A549 (cell line): ENCODE results near the gene ADAM19. TPM values are rescaled to one million over a fixed set of nuclear protein-coding genes. Genes with fewer than 3 reads are reported as not detected.

ENCODE experiments used
- ATAC-seq, 2 experiments: fragments of 200-7000 bp in 1 of 2; fragments of >200 bp in 1 of 2; cut with Nextera tagmentation in 1 of 2; cut with Tn5 transposase in 1 of 2; 3 replicates each; pipeline versions ENCODE4 v1.8.0 to v1.9.1; 2018 to 2020; ENCODE audit warnings: mild to moderate bottlenecking in 1 of 2, moderate library complexity in 1 of 2
- CTCF ChIA-PET: fragments of 300-600 bp; sonication (Branson Sonifier 250); formaldehyde crosslinking; extraction: SDS; loops from one replicate; lab custom pipeline; 2021; ENCODE audit warnings: antibody characterized with exemption, inconsistent platforms; lab: Yijun Ruan, JAX
- POLR2A ChIA-PET: fragments of 350-600 bp; formaldehyde crosslinking; extraction: SDS; loops from one replicate; lab custom pipeline; 2021; ENCODE audit warnings: antibody characterized with exemption, inconsistent platforms; lab: Yijun Ruan, JAX
- DNase-seq, 2 experiments: peaks; one replicate each; pipeline versions ENCODE4 v3.0.0 to v3.0.0-alpha.2; 2011 to 2016; ENCODE audit warnings: low read depth in 1 of 2, low spot score in 1 of 2
- FAIRE-seq: peaks from 2 replicates; lab custom pipeline; 2011; peaks lifted over from hg19 to GRCh38; lab: Jason Lieb, UNC
- H3K27ac ChIP-seq, 2 experiments: fragments of >200 bp; sonication (Bioruptor Twin); formaldehyde crosslinking; 3 replicates each; pipeline ENCODE4 v1.5.1; 2016 to 2017
- H3K4me1 ChIP-seq: fragments of >200 bp; sonication (Bioruptor Twin); formaldehyde crosslinking; 3 replicates; pipeline ENCODE4 v1.6.1; 2016
- H3K4me2 ChIP-seq: fragments of >200 bp; sonication (Bioruptor Twin); formaldehyde crosslinking; 3 replicates; pipeline ENCODE4 v1.6.1; 2016
- H3K4me3 ChIP-seq: fragments of >200 bp; sonication (Bioruptor Twin); formaldehyde crosslinking; 3 replicates; pipeline ENCODE4 v1.5.1; 2016
- H3K9me3 ChIP-seq: fragments of >200 bp; sonication (Bioruptor Twin); formaldehyde crosslinking; 3 replicates; pipeline ENCODE4 v1.6.1; 2016
- BCL3 ChIP-seq: fragments of >200 bp; sonication (Bioruptor Twin); formaldehyde crosslinking; IDR thresholded peaks from 3 replicates; pipeline ENCODE4 v1.6.1; 2016
- BHLHE40 ChIP-seq: IDR thresholded peaks from 2 replicates; pipeline ENCODE4 v1.6.1; 2012; ENCODE audit warnings: low read depth, low read length, inconsistent platforms
- CEBPB ChIP-seq, 2 experiments: fragments of >200 bp in 1 of 2; sonication (Bioruptor Twin) in 1 of 2; formaldehyde crosslinking in 1 of 2; IDR thresholded peaks; 2 replicates each; pipeline ENCODE4 v1.6.1; 2012 to 2016
- CHD2 ChIP-seq: fragments of 150-350 bp; IDR thresholded peaks from 2 replicates; pipeline ENCODE4 v1.6.1; 2014; ENCODE audit warnings: low read length; ENCODE audit not compliant: partially characterized antibody
- CHD4 ChIP-seq: fragments of 200-600 bp; sonication (generic); IDR thresholded peaks from 2 replicates; pipeline ENCODE4 v1.6.1; 2016; ENCODE audit warnings: antibody characterized with exemption, mild to moderate bottlenecking, borderline replicate concordance
- EHMT2 ChIP-seq: fragments of 200-600 bp; sonication (generic); IDR thresholded peaks from 2 replicates; pipeline ENCODE4 v1.6.1; 2016; ENCODE audit warnings: antibody characterized with exemption, low read depth, mild to moderate bottlenecking, moderate library complexity
- EP300 ChIP-seq, 2 experiments: fragments of >200 bp; sonication (Bioruptor Twin); formaldehyde crosslinking; IDR thresholded peaks; 2 replicates in 1 of 2; 3 replicates in 1 of 2; pipeline ENCODE4 v1.6.1; 2016 to 2017
- FOSL2 ChIP-seq, 2 experiments: fragments of 450-650 bp in 1 of 2; fragments of >200 bp in 1 of 2; sonication (Bioruptor Twin) in 1 of 2; formaldehyde crosslinking; IDR thresholded peaks; 2 replicates each; pipeline versions ENCODE4 v1.5.0 to v1.6.1; 2016 to 2020; ENCODE audit warnings: mild to moderate bottlenecking in 1 of 2, moderate library complexity in 1 of 2
- GATA3 ChIP-seq: IDR thresholded peaks from 2 replicates; pipeline ENCODE4 v1.6.1; 2012; ENCODE audit warnings: borderline replicate concordance
- HDAC2 ChIP-seq: fragments of 200-600 bp; sonication (generic); IDR thresholded peaks from 2 replicates; pipeline ENCODE4 v1.6.1; 2016
- HOXA7 ChIP-seq: fragments of 250-450 bp; sonication (Bioruptor Pico); IDR thresholded peaks from 2 replicates; pipeline ENCODE4 v1.5.0; 2020; ENCODE audit warnings: mild to moderate bottlenecking, moderate library complexity
- HOXB13 ChIP-seq: fragments of 250-450 bp; sonication (Bioruptor Pico); IDR thresholded peaks from 2 replicates; pipeline ENCODE4 v1.5.0; 2020; ENCODE audit warnings: low read depth, mild to moderate bottlenecking, moderate library complexity
- JUN ChIP-seq, 2 experiments: fragments of >200 bp; sonication (Bioruptor Twin); formaldehyde crosslinking; IDR thresholded peaks; 2 replicates in 1 of 2; 3 replicates in 1 of 2; pipeline ENCODE4 v1.6.1; 2016 to 2017
- MAFK ChIP-seq: fragments of 450-650 bp; IDR thresholded peaks from 2 replicates; pipeline ENCODE4 v1.6.1; 2014; ENCODE audit not compliant: partially characterized antibody
- MYC ChIP-seq: IDR thresholded peaks from 2 replicates; pipeline ENCODE4 v1.6.1; 2012; ENCODE audit warnings: mild to moderate bottlenecking, inconsistent platforms, low read length, improper control_type of control experiment, borderline replicate concordance
- NFE2L2 ChIP-seq: fragments of 150-350 bp; conservative IDR thresholded peaks from 2 replicates; pipeline ENCODE4 v1.6.1; 2014; ENCODE audit warnings: low read length
- NPAS2 ChIP-seq: fragments of 250-450 bp; sonication (Bioruptor Pico); IDR thresholded peaks from 2 replicates; pipeline ENCODE4 v1.8.0; 2022; ENCODE audit warnings: mild to moderate bottlenecking, moderate library complexity, borderline replicate concordance
- PBX3 ChIP-seq: IDR thresholded peaks from 2 replicates; pipeline ENCODE4 v1.6.1; 2012
- PHF8 ChIP-seq: fragments of 200-600 bp; sonication (generic); IDR thresholded peaks from 2 replicates; pipeline ENCODE4 v1.6.1; 2016; ENCODE audit warnings: low read depth, mild to moderate bottlenecking, antibody characterized with exemption, moderate library complexity, borderline replicate concordance
- RFX5 ChIP-seq: fragments of 450-650 bp; IDR thresholded peaks from 2 replicates; pipeline ENCODE4 v1.7.1; 2014; ENCODE audit warnings: antibody characterized with exemption, mild to moderate bottlenecking, moderate library complexity
- RNF2 ChIP-seq: fragments of 200-600 bp; sonication (generic); IDR thresholded peaks from 2 replicates; pipeline ENCODE4 v1.6.1; 2016; ENCODE audit warnings: low read depth, mild to moderate bottlenecking, antibody characterized with exemption, moderate library complexity, borderline replicate concordance
- TP53 ChIP-seq: fragments of 250-450 bp; sonication (Bioruptor Pico); IDR thresholded peaks from 2 replicates; pipeline ENCODE4 v1.5.0; 2021; ENCODE audit warnings: mild to moderate bottlenecking, moderate library complexity
- ZC3H11A ChIP-seq: fragments of 450-650 bp; IDR thresholded peaks from 2 replicates; pipeline ENCODE4 v1.6.1; 2014; ENCODE audit warnings: antibody characterized with exemption, mild to moderate bottlenecking
- ZFP36 ChIP-seq: fragments of 450-650 bp; IDR thresholded peaks from 2 replicates; pipeline ENCODE4 v1.6.1; 2014; ENCODE audit warnings: borderline replicate concordance; ENCODE audit not compliant: partially characterized antibody
- ZNF302 ChIP-seq: fragments of 250-450 bp; sonication (Bioruptor Pico); IDR thresholded peaks from 2 replicates; pipeline ENCODE4 v1.9.0; 2021; ENCODE audit warnings: inconsistent platforms, mild to moderate bottlenecking, moderate library complexity
- WGBS: methylation state at CpG from one replicate; pipeline ENCODE4 v1.1.6; 2017; ENCODE audit errors: missing lambda C conversion rate; 5-methylcytosine and 5-hydroxymethylcytosine counted together
- polyA plus RNA-seq, 4 experiments: library from polyadenylated mRNA; depleted of rRNA in 3 of 4; stranded (reverse); fragments of >200 nt; fragmentation: RNase III in 1 of 4; extraction: RNeasy Plus Mini Kit Qiagen cat#74134 plus additional on column Dnase treatment in 1 of 4; gene quantifications; 2 replicates in 3 of 4; 3 replicates in 1 of 4; pipeline ENCODE4 v1.2.3, GENCODE V29; 2011 to 2017
- TF ChIP-seq, protein P1 (sequence below): fragments of 450-650 bp; IDR thresholded peaks from 2 replicates; pipeline ENCODE4 v1.6.1; 2014; ENCODE audit warnings: antibody characterized with exemption

Gene ADAM19
- polyA plus RNA-seq, 2 of the 4 experiments (the other 2 are of a cell fraction): 7.7 to 15.2 TPM

DNA sequence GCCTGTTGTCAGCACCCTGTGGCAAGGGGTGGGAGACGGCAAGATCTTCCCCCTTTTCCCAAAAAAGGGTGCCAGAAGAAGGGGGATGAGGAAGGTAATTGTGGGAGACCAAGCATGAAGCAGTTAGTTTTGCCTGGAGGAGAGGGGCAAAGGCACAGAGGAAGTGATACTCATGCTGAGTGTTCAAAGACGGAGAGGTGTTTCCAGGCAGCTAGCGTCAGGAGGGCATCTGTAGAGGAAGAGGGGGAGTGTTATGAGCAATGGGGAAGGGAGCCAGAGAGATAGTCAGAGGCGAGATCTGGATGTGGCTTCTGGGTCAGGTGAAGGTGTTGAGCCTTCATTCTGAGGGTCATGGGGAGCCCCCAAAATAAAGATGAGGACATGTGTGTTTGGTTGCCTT, 26.9 kb upstream of the ADAM19 start:
- ChIA-PET POLR2A (no interaction called here), CTCF (no interaction called here)
- Histone ChIP-seq H3K4me2 (no peak overlapping the region; the same call in 2 of the 3 replicates), H3K9me3 (no peaks in the 10 kb centered on the region), H3K4me1 (peaks cover 29% of the 10 kb centered on the region)
- no peak for TF ChIP-seq FOSL2 (IDR thresholded peaks at IDR 0.05)
- no peak for TF ChIP-seq FOSL2 (CRISPR knock-in tag; IDR thresholded peaks at IDR 0.05)
- no peak for TF ChIP-seq HOXA7
- TF ChIP-seq EHMT2: no peak
- no peak for TF ChIP-seq GATA3
- TF ChIP-seq ZC3H11A: no peak
- no peak for TF ChIP-seq NFE2L2
- TF ChIP-seq, all 56 proteins: peak for 0
- Histone ChIP-seq H3K27ac (peak overlapping the region; percentile 82 to 83; a peak in 5 of 6 replicates), H3K4me3 (no peak overlapping the region)
- WGBS: 90% methylated on average over 4 of the region's 4 CpGs
- no peak for FAIRE-seq
- no peak for DNase-seq
- ATAC-seq: no peak

GRCh38 chr5:157600252-157600651, 24.7 kb upstream of the ADAM19 start:
- CTCF ChIA-PET: interaction anchor here (0.6 kb wide), 1 partner anchor 245 kb away, joined by 3 read pairs; no protein-coding TSS in a partner anchor
- no peak for ATAC-seq
- Histone ChIP-seq H3K4me3 (no peak overlapping the region), H3K9me3 (no peaks in the 10 kb centered on the region)
- no peak for FAIRE-seq
- WGBS: 94% methylated on average over 1 of the region's 1 CpG
- TF ChIP-seq CHD2 (no peak), RFX5 (no peak), JUN (IDR thresholded peaks at IDR 0.05) (no peak), MYC (no peak), PBX3 (no peak), TP53 (CRISPR knock-in tag) (no peak), HOXA7 (no peak)
- TF ChIP-seq, all 56 proteins: peak for 0
- POLR2A ChIA-PET: no interaction called here
- peak overlapping the region in 1 of 2 experiments; percentile 53; a peak in 3 of 6 replicates for H3K27ac ChIP-seq
- H3K4me1 ChIP-seq: peaks cover 18% of the 10 kb centered on the region
- DNase-seq: no peak
- no peak overlapping the region for H3K4me2 ChIP-seq

DNA sequence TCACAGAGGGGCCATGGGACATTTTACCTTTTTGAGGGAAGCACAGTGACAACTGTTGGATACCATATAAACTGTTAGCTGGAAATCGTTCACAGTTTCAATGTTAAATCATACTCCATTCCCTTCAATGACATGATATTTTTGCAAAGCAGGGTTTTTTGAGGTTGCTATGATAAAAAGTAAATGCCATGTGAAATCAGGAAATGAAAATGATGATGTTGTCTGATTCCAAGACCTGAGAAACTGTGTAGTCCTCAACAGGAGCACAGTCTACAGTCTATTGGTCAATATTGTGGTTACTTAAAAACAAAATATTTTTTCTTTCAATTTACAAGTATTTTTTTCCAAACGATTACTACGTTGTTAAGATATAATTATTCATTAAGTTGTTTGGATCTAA, 24.0 kb upstream of the ADAM19 start:
- POLR2A ChIA-PET: no interaction called here
- ATAC-seq: no peak

More for the DNA sequence above, 24.0 kb upstream of the ADAM19 start:
- TF ChIP-seq CEBPB (IDR thresholded peaks at IDR 0.05) (no peak), MAFK (no peak), NPAS2 (no peak), BHLHE40 (no peak), HOXB13 (CRISPR knock-in tag) (no peak), EP300 (IDR thresholded peaks at IDR 0.05) (no peak), RNF2 (no peak), ZNF302 (no peak), NFE2L2 (no peak), MYC (no peak), CHD4 (no peak), ZFP36 (no peak), CHD2 (no peak), BCL3 (no peak), PHF8 (no peak), HDAC2 (no peak), EHMT2 (no peak)
- TF ChIP-seq, protein P1, sequence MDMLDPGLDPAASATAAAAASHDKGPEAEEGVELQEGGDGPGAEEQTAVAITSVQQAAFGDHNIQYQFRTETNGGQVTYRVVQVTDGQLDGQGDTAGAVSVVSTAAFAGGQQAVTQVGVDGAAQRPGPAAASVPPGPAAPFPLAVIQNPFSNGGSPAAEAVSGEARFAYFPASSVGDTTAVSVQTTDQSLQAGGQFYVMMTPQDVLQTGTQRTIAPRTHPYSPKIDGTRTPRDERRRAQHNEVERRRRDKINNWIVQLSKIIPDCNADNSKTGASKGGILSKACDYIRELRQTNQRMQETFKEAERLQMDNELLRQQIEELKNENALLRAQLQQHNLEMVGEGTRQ: no peak
- no peak for FAIRE-seq
- H3K27ac ChIP-seq: no peak overlapping the region
- H3K4me1 ChIP-seq: peaks cover 18% of the 10 kb centered on the region
- no peak for DNase-seq
- no peak overlapping the region for H3K4me2 ChIP-seq
- 84% methylated on average over 3 of the region's 3 CpGs for WGBS
- H3K9me3 ChIP-seq: no peaks in the 10 kb centered on the region
- H3K4me3 ChIP-seq: no peak overlapping the region
- CTCF ChIA-PET: no interaction called here
